HG02571 (cell line): Measurements from ENCODE around the gene YWHAH.
"Not testable (repeated sequence)": the region's sequence is repeated elsewhere in the genome, so short reads cannot be mapped to it uniquely, and the experiment has no call there.

Source experiments
- ATAC-seq: cut with Tn5 transposase; IDR thresholded peaks from one replicate; pipeline ENCODE4 v1.9.1; 2021; ENCODE audit warnings: mild to moderate bottlenecking, moderate library complexity; ENCODE audit not compliant: unreplicated experiment

Gene YWHAH

DNA sequence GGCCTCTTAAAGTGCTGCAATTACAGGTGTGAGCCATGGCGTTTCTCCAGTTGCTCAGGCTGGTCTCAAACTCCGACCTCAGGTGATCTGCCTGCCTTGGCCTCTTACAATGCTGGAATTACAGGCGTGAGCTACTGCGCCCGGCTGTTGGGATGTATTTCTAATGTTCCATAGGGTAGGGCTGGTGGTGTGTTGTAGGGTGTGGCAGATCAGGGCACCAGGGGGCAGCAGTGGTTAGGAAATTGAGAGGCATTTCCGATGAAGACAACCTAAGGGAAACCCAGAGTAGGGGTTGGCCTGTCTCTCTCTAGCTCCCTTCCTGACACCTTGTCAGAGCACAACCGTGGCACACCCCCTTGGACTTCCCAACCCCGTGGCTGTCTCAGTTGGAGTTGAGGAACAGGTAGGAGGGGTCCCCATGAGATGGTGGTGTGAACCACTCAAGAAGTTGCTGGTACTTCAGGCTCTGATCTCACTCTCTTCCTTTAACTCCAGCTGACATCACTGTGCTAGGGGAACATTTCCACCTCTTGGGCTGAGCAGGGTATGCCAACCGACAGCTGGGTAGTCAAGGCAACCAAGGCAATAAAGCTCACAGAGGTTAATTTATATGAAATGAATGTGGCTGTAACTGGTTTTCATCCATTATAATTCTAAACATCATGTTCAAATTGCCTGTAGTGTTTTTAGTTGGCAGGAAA, 33.0 kb downstream of the YWHAH start:
- no peak for ATAC-seq

DNA sequence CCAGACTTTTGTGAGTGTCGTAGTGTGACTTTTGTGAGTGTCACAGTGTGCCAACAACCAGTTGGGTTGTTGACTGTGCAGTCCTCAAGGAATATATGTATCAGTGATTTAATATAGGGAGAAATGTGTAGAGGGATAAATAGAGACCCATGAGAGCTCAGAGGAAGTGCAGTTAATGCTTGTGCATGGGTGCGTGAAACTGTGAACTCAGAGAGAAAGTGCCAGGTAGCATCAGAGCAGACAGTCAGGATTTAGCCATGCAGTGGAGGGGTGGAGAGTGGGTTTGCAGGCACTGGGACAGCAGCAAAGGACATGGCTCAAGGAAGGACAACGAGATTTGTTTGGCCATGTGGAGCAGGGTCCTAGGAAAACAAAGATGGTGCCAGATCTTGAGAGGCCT, 33.6 kb downstream of the YWHAH start:
- ATAC-seq = no peak

DNA sequence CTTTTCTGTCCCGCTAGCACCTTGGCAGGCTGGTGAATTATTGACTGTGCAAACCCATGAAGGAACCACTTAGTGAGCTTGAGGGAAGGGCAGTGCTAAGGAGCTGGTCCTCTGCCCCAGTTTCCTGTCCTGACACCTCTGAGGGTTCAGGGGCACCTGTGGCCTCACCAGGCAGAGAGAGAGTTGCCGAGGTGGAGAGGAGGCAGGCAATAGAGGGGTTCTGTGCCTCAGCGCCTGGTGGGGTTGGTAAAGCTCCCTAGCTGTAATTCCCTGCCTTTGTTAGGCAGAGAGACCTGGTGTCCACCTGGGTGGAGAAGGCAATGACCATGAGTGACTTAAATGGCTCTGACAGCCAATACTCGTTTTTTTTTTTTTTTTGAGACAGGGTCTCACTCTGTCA, 36.3 kb downstream of the YWHAH start:
- ATAC-seq = no peak

DNA sequence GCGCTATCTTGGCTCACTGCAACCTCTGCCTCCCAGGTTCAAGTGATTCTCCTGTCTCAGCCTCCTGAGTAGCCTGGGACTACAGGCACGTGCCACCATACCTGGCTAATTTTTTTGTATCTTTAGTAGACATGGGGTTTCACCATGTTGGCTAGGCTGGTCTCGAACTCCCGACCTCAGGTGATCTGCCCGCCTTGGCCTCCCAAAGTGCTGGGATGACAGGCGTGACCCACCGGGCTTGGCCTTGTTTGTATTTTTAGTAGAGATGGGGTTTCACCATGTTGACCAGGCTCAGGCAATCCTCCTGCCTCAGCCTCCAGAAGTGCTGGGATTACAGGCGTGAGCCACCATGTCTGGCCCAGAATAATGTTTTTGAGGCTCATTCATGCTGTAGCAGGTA, 37.6 kb downstream of the YWHAH start:
- ATAC-seq = not testable (repeated sequence)

DNA sequence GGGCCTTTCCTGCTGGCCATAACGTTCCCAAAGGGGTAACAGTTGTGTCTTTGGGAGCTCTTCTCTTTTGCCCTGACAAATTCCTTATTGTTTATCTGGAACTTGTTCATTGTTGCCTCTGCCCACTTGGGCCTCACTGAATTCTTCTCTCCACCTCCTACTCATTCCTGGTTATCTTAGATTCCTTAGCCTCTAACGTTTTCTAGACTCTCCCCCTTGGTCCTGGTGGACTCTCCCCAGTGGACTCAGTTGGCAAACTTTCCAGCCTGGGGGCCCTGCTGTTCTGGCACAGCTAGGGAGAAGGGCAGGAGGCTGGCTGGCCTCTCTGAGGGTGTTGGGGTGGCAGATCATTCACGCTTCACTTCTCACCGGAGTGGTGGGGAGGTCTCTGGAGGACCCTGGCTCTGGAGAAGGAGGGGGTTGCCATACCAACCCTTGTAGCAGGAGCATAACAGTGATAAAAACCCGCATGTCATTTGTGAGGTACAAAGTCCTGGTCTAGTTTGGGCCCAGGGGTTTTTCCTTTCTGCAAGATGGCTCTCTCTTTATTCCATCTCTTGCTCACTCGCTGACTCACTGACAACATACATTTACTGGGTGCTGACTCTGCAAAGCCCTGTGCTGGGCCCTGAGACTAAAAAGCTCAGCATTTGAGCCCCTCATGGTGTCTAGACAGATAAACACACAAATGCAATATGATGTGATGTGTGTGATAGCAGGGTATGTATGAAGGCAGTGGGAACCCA, 39.7 kb downstream of the YWHAH start:
- no peak for ATAC-seq

DNA sequence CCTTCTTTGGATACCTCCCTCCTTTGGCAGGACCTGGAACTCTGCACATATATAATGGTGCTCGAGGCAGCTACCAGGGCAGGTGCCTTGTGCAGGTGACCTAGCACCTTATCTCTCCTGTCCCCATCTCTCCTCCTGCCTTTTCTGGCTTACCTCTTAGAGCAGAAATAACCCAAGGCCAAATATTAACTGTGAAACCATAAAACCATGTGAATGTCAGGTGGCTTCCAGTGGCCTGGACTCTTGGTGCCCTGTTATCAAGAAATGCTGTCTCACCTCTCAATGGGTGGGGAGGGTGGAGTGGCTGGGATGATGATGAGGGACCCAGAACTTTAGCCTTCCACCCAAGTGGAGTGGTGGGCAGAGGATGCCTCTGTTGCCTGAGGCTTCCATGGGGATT, 42.9 kb downstream of the YWHAH start:
- ATAC-seq = no peak

DNA sequence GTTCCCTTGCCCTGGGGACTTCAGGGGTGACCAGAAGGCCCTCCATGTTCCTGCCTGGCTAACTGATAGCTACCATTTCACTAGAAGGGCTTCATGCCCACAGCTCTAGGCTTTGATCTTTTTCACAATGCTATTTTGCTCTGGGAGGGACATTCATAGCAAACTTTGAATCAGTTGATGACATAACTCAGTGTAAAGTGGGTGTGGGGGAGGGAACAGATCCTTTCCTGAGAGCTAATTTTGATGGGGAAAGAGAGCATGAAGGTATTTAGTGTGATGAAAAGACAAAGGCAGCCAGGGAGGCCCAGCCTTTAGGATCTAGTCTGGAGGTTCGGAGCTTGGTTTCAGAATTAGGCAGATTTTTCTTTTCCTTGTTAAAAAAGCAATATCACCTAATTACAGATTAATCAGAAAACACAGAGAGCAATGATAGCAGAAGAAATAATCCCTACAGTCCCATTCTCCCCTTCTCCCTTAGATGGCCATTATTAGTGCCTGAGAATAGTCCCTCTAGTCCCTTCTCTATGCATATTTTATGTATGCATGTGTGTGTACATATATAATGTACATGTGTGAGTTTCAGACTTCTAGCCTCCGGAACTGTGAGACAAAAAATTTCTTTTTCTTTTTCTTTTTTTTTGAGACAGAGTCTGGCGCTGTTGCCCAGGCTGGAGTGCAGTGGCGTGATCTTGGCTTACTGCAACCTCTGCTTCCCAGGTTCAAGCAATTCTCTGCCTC, 46.9 kb downstream of the YWHAH start:
- no peak for ATAC-seq

DNA sequence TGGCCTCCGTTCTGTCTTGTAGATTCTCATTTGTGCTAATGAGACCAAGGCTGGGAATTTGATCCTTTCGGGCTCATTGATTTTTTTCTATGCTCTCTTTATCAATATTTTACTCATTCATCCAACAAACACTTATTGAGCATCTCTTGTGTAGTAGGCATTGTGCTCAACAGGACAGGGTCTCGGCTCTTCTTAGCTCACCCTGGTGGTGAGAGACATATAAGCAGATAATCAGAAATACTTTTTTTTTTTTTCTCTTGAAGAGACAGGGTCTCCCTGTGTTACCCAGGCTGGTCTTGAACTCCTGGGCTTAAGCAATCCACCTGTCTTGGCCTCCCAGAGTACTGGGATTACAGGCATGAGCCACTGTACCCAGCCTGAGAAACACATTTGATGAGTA, 50.7 kb downstream of the YWHAH start:
- ATAC-seq = no peak

DNA sequence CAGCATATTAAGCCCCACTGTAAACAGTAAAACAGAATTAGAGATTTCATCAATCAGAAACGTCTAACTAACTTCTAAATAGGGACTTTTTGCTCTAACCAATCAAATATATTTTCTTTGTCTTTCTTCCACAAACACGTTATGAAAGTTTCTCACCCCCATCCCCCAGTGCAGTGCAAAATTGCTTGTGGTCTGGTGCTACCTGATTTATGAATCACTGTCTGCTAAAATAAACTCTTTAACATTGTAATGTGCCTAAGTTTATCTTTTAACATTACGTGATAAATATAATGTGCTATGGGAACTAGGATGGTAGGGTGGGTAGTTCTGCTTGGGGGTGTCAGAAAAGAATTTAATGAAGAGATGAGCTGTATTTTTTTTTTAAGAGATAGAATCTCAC, 51.5 kb downstream of the YWHAH start:
- no peak for ATAC-seq

DNA sequence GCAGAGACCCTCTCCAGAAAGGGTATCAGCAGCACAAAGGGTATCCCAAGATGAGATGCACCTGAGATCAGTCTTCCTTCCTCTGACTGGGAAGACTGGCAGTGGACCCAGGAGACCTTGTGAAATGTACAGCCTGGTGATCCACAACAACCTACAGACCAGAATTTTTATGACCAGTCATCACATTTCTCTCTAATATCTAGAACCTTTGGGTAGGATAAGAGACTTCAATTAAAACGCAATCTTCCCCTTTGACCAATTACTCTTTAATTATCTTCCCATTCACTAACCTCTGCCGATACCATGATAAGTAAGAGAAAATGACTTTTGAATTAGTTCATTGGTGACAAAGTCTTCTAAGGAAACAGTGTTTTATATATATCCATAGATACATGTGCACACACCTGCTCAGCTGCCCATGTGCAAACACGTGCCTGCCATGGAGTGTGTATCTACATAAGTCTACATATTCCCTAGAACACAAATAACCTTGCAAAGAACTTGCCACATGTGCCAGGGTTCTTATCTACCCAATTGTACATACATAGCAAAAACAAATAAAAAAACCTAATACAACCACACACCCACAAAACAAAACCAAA, 54.5 kb downstream of the YWHAH start:
- no peak for ATAC-seq

DNA sequence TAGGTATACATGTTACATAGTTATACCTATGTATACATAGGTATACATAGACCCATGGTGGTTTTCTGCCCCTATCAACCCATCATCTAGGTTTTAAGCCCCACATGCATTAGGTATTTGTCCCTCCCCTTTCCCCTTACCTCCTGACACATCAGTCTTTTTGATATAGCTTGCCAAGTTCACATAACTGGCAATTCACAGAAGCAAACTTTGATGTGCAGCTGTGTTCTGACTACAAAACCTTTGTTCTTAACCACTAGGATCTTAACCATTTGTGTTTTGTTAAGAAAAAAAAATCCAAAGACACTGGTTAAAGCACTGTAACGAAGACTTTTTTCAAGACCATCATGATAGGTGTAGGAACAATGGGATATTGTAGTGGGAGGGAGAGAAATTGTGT, 55.8 kb downstream of the YWHAH start:
- ATAC-seq = no peak

DNA sequence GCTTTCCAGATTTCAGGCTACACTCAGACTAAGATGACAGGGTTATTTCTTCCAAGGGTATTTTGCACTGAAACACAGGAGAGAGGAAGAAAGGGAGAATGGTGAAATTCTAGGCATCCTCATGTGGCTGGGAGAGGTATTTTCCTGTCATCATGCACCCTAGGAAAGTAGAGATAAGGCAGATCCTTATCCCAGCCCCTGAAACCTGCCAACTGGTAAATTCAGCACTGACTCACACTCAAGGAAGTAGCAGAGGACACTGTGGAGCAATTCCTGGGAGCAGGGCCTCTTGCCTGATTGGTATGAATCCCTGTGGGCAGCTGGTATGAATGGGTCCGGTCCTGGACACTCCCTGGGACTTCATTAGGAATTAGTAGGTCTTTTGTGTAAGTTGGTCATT, 61.1 kb downstream of the YWHAH start:
- ATAC-seq = no peak
